Gastroesophageal sphincter (tissue), 4 donors: ENCODE results near the gene APOC1. TPM values are rescaled to one million over a fixed set of nuclear protein-coding genes. Genes with fewer than 3 reads are reported as not detected.
"Not testable (repeated sequence)": the region's sequence is repeated elsewhere in the genome, so short reads cannot be mapped to it uniquely, and the experiment has no call there.

Experiments used
- ATAC-seq: fragments of 150-250 bp; one replicate; pipeline ENCODE4 v1.9.1; 2016; ENCODE audit warnings: mild to moderate bottlenecking, moderate library complexity
- H3K27ac ChIP-seq, 4 donors: fragments of 200-600 bp; sonication (generic) in 3 of 4; 1 replicate in 3 of 4; 2 replicates in 1 of 4; pipeline ENCODE4 v1.5.1; 2016 to 2019
- H3K27me3 ChIP-seq: fragments of 200-600 bp; sonication (generic); one replicate; pipeline ENCODE4 v1.5.1; 2019
- H3K36me3 ChIP-seq, 2 donors: fragments of 200-600 bp; sonication (generic); one replicate each; pipeline ENCODE4 v1.5.1; 2019; ENCODE audit warnings: control low read depth in 1 of 2
- H3K4me1 ChIP-seq, 3 donors: fragments of 200-600 bp; sonication (generic); 1 replicate in 2 of 3; 2 replicates in 1 of 3; pipeline ENCODE4 v1.5.1; 2016 to 2019; ENCODE audit warnings: control low read depth in 2 of 3
- H3K4me3 ChIP-seq, 2 donors: fragments of 200-600 bp; sonication (generic); one replicate each; pipeline ENCODE4 v1.5.1; 2019; ENCODE audit warnings: mild to moderate bottlenecking in 1 of 2, moderate library complexity in 1 of 2
- H3K9me3 ChIP-seq, 3 donors: fragments of 200-600 bp; sonication (generic); one replicate each; pipeline ENCODE4 v1.5.1; 2017 to 2019; ENCODE audit warnings: control low read depth in 2 of 3
- EP300 ChIP-seq: sonication (generic); formaldehyde crosslinking; IDR thresholded peaks from one replicate; pipeline ENCODE4 v1.6.1; 2017; ENCODE audit warnings: antibody characterized with exemption, mild to moderate bottlenecking
- POLR2A ChIP-seq, 2 donors: fragments of 450-650 bp; IDR thresholded peaks; one replicate each; pipeline ENCODE4 v1.6.1; 2017; ENCODE audit warnings: antibody characterized with exemption in 2 of 2, mild to moderate bottlenecking in 2 of 2, moderate library complexity in 1 of 2
- POLR2AphosphoS5 ChIP-seq: sonication (generic); formaldehyde crosslinking; IDR thresholded peaks from one replicate; pipeline ENCODE4 v1.6.1; 2017; ENCODE audit warnings: antibody characterized with exemption
- WGBS, 2 donors: methylation state at CpG; one replicate each; pipeline ENCODE4 v1.1.5; 2018; ENCODE audit warnings: low coverage in 1 of 2; 5-methylcytosine and 5-hydroxymethylcytosine counted together
- total RNA-seq, 4 donors: library from RNA; depleted of rRNA; stranded (reverse); fragments of >200 nt; gene quantifications; one replicate each; pipeline ENCODE4 v1.1.0, GENCODE V29; 2016
- TF ChIP-seq, protein P1 (sequence below), 4 experiments: fragments of 200-600 bp in 2 of 4; fragments of 450-650 bp in 2 of 4; sonication (generic) in 1 of 4; IDR thresholded peaks; one replicate each; pipeline ENCODE4 v1.5.1; 2017 to 2019; ENCODE audit warnings: antibody characterized with exemption in 4 of 4, mild to moderate bottlenecking in 2 of 4, moderate library complexity in 2 of 4

APOC1 gene
- total RNA-seq, 4 donors from 2014 or later: 2.2 to 4.8 TPM; not detected in 2

DNA sequence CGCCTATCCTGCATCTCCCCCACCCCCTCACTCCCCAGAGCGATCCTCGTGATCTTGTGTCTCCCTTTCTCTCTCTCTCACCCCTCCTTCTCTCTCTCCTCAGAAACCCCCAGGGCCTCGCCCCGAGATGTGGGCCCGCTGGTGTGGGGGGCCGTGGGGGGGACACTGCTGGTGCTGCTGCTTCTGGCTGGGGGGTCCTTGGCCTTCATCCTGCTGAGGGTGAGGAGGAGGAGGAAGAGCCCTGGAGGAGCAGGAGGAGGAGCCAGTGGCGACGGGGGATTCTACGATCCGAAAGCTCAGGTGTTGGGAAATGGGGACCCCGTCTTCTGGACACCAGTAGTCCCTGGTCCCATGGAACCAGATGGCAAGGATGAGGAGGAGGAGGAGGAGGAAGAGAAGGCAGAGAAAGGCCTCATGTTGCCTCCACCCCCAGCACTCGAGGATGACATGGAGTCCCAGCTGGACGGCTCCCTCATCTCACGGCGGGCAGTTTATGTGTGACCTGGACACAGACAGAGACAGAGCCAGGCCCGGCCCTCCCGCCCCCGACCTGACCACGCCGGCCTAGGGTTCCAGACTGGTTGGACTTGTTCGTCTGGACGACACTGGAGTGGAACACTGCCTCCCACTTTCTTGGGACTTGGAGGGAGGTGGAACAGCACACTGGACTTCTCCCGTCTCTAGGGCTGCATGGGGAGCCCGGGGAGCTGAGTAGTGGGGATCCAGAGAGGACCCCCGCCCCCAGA is 36.1 kb upstream of the APOC1 start:
- 71% methylated on average over 7 of the region's 26 CpGs; no CpG with 5 or more reads in 1 of the 2 donors for WGBS, 2 donors
- no peak overlapping the region for H3K4me3 ChIP-seq
- TF ChIP-seq, protein P1, sequence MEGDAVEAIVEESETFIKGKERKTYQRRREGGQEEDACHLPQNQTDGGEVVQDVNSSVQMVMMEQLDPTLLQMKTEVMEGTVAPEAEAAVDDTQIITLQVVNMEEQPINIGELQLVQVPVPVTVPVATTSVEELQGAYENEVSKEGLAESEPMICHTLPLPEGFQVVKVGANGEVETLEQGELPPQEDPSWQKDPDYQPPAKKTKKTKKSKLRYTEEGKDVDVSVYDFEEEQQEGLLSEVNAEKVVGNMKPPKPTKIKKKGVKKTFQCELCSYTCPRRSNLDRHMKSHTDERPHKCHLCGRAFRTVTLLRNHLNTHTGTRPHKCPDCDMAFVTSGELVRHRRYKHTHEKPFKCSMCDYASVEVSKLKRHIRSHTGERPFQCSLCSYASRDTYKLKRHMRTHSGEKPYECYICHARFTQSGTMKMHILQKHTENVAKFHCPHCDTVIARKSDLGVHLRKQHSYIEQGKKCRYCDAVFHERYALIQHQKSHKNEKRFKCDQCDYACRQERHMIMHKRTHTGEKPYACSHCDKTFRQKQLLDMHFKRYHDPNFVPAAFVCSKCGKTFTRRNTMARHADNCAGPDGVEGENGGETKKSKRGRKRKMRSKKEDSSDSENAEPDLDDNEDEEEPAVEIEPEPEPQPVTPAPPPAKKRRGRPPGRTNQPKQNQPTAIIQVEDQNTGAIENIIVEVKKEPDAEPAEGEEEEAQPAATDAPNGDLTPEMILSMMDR (IDR thresholded peaks at IDR 0.05): no peak
- TF ChIP-seq EP300 (no peak), POLR2AphosphoS5 (no peak), POLR2A (IDR thresholded peaks at IDR 0.05) (no peak)

DNA sequence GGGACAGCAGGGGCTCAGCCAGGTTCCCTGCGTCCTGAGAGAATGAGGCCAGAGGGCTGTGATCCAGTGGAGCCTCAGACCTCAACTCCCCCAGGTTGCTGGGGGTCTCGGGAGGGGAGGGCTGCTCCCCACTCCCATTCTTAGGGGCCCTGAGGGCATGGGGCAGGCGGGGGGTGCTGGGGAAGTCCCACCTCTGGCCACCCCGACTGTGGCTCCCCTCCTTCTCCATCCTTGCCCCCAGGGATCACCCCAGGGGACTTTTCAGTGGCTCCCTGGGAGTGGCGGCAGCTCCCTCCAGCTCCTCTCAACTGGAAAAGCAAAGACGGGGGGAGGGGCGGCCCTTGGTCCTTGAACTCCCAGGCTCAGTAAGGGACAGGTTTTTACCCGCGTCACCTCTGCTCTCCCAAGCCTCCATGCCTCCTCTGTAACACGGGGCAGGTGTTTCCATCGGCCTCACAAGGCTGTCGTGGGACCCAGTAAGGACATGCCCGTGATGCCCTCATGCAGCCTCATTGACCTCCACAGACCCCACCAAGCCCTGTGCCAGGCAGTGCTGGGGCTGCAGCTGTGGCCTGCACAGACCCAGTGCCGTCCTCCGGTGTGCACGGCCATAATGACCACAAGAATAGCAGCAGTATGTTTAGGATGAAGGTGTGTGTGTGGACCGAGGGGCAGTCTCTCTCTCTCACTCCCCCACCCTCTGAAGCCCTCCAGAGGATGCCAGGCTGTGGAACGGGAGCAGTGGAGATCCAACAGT is 34.9 kb upstream of the APOC1 start:
- Histone ChIP-seq H3K9me3 (no peaks in the 10 kb centered on the region), H3K27ac (no peak overlapping the region), H3K4me3 (no peak overlapping the region), H3K27me3 (no peaks in the 10 kb centered on the region), H3K4me1 (no peaks in the 10 kb centered on the region), H3K36me3 (peaks cover 0 to 76% of the 10 kb centered on the region in 2 donors)
- TF ChIP-seq POLR2AphosphoS5: no peak
- no peak for TF ChIP-seq EP300
- TF ChIP-seq, protein P1 (IDR thresholded peaks at IDR 0.05): no peak
- TF ChIP-seq POLR2A (IDR thresholded peaks at IDR 0.05): no peak
- 82% methylated on average over 2 of the region's 18 CpGs; no CpG with 5 or more reads in 1 of the 2 donors for WGBS, 2 donors
- no peak for ATAC-seq

More for the DNA sequence above, 36.1 kb upstream of the APOC1 start:
- Histone ChIP-seq H3K27ac (no peak overlapping the region), H3K36me3 (peaks cover 0 to 76% of the 10 kb centered on the region in 2 donors), H3K27me3 (no peaks in the 10 kb centered on the region), H3K4me1 (no peaks in the 10 kb centered on the region), H3K9me3 (no peaks in the 10 kb centered on the region)
- ATAC-seq: no peak

DNA sequence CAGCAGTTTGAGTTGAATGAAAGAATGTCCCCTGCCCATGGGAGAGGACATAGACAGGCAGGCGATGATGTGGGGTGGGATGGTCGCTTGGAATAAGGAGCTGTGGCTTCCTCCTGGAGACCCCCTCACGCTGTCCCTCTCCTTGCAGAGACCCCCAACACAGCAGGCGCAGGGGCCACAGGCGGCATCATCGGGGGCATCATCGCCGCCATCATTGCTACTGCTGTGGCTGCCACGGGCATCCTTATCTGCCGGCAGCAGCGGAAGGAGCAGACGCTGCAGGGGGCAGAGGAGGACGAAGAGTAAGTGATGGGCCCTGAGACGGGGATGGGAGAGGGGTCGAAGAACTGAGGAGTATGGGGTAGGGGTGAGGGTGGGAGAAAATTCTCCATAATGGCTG is 32.3 kb upstream of the APOC1 start:
- no peak overlapping the region for H3K27ac ChIP-seq
- WGBS, 2 donors: 54 to 100% methylated on average over 2 of the region's 15 CpGs
- no peaks in the 10 kb centered on the region for H3K4me1 ChIP-seq
- H3K4me3 ChIP-seq: no peak overlapping the region
- no peak for ATAC-seq
- H3K9me3 ChIP-seq: no peaks in the 10 kb centered on the region
- TF ChIP-seq POLR2A (IDR thresholded peaks at IDR 0.05) (no peak), EP300 (no peak), POLR2AphosphoS5 (no peak)
- TF ChIP-seq, protein P1 (IDR thresholded peaks at IDR 0.05): no peak
- H3K27me3 ChIP-seq: no peaks in the 10 kb centered on the region
- H3K36me3 ChIP-seq: peaks cover 0 to 76% of the 10 kb centered on the region in 2 donors

DNA sequence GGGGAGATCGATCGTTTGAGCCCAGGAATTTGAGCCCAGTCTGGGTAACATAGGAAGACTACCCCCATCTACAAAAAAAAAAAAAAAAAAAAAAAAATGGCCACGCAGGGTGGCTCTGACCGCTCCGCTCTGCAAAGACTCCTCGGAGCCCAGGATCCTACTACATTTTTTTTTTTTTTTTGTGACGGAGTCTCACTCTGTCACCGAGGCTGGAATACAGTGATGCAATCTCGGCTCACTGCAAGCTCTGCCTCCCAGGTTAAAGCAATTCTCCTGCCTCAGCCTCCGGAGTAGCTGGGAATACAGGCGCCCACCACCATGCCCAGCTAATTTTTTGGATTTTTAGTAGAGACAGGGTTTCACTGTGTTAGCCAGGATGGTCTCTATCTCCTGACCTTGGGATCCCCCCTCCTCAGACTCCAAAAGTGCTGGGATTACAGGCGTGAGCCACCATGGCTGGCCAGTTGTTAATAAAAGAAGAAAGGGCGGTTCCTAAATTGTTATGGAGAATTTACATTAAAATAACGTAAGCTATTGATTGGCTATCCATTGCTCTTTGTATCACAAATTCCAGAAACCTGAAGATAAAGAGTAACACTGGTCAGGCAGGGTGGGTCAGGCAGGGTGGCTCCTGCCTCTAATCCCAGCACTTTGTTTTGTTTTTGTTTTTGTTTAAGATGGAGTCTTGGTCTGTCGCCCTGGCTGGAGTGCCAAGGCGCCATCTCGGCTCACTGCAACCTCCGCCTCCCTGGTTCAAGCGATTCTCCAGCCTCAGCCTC is 31.6 kb upstream of the APOC1 start:
- not testable (repeated sequence) for H3K4me1 ChIP-seq, ATAC-seq, H3K27ac ChIP-seq, H3K9me3 ChIP-seq, H3K27me3 ChIP-seq, H3K4me3 ChIP-seq
- H3K36me3 ChIP-seq: peaks cover 0 to 76% of the 10 kb centered on the region in 2 donors
- WGBS, 2 donors: 87% methylated on average over 10 to 19 of the region's 19 CpGs

DNA sequence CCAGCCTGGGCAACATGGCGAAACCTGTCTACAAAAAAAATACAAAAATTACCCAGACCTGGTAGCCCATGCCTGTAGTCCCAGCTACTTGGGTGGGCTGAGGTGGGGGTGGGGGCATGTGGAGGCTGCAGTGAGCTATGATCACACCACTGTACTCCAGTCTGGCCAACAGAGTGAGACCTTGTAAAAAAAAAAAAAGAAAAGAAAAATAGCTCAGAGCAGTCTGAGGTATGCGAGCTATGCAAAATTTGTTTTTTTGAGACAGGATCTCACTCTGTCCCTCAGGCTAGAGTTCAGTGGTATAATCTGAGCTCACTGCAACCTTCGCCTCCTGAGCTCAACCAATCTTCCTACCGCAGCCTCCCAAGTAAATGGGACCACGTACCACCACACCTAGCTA is 30.5 kb upstream of the APOC1 start:
- no peak for ATAC-seq
- H3K36me3 ChIP-seq: peaks cover 0 to 75% of the 10 kb centered on the region in 2 donors

More for the DNA sequence above, 30.5 kb upstream of the APOC1 start:
- Histone ChIP-seq H3K9me3 (no peaks in the 10 kb centered on the region), H3K4me1 (no peaks in the 10 kb centered on the region), H3K27me3 (no peaks in the 10 kb centered on the region), H3K27ac (no peak overlapping the region), H3K4me3 (no peak overlapping the region)
- 84 to 85% methylated on average over 4 to 5 of the region's 5 CpGs for WGBS, 2 donors
- no peak for TF ChIP-seq POLR2A (IDR thresholded peaks at IDR 0.05)
- TF ChIP-seq EP300: no peak
- TF ChIP-seq, protein P1 (IDR thresholded peaks at IDR 0.05): no peak
- no peak for TF ChIP-seq POLR2AphosphoS5
